IPS-18c (cell line): Measurements from ENCODE around the gene SPINT2.
"Not testable (repeated sequence)": the region's sequence is repeated elsewhere in the genome, so short reads cannot be mapped to it uniquely, and the experiment has no call there.

Experiments
- H3K4me3 ChIP-seq: 2 replicates; pipeline ENCODE4 v1.7.0; 2013; ENCODE audit warnings: low read depth, mild to moderate bottlenecking, low read length, moderate library complexity; ENCODE audit not compliant: insufficient read depth
- H3K9me3 ChIP-seq: one replicate; pipeline ENCODE4 v1.6.1; 2013; ENCODE audit warnings: mild to moderate bottlenecking, low read length, moderate library complexity; ENCODE audit not compliant: control insufficient read depth, insufficient read depth

SPINT2 gene

GRCh38 chr19:38264486-38265212, at the start of gene SPINT2:
Gene SPINT2, plus strand, starts transcription at chr19:38264573. Its CDS starts 320 bp downstream, at chr19:38264893.
- H3K4me3 ChIP-seq, result peak within 1 kb of the TSS; percentile 95

GRCh38 chr19:38216785-38217641, 47.4 kb upstream of the SPINT2 start:
- Histone ChIP-seq H3K4me3 (no peak overlapping the region), H3K9me3 (no peaks in the 10 kb centered on the region)

More at GRCh38 chr19:38264486-38265212, at the start of gene SPINT2:
- H3K9me3 ChIP-seq, result no peaks in the 10 kb centered on the region

GRCh38 chr19:38218204-38218603, 46.2 kb upstream of the SPINT2 start:
- Histone ChIP-seq H3K4me3 (no peak overlapping the region), H3K9me3 (no peaks in the 10 kb centered on the region)

- no peak overlapping the region for H3K4me3 ChIP-seq
- no peaks in the 10 kb centered on the region for H3K9me3 ChIP-seq
Observed at GRCh38 chr19:38219221-38219620, 45.2 kb upstream of the SPINT2 start.

GRCh38 chr19:38221421-38221820, 43.0 kb upstream of the SPINT2 start:
- H3K4me3 ChIP-seq, result no peak overlapping the region

GRCh38 chr19:38221919-38222830, 42.2 kb upstream of the SPINT2 start:
- Histone ChIP-seq H3K4me3 (no peak overlapping the region), H3K9me3 (peaks cover 2% of the 10 kb centered on the region)

More at GRCh38 chr19:38221421-38221820, 43.0 kb upstream of the SPINT2 start:
- peaks cover 2% of the 10 kb centered on the region for H3K9me3 ChIP-seq

GRCh38 chr19:38223119-38223523, 41.3 kb upstream of the SPINT2 start:
- peaks cover 2% of the 10 kb centered on the region for H3K9me3 ChIP-seq
- 0 out of 2 replicates have a peak overlapping the region, but pooled peaks have one; percentile 64 for H3K4me3 ChIP-seq

- Histone ChIP-seq H3K9me3 (peaks cover 2% of the 10 kb centered on the region), H3K4me3 (peak overlapping the region; percentile 64)
Observed at GRCh38 chr19:38223617-38224013, 40.8 kb upstream of the SPINT2 start.

GRCh38 chr19:38224014-38224862, 40.1 kb upstream of the SPINT2 start, which contains the start of gene DPF1:
Gene DPF1, minus strand, starts transcription at chr19:38224222. Its CDS starts 80 bp downstream, at chr19:38224142.
- Histone ChIP-seq H3K4me3 (peak within 1 kb of the TSS; percentile 64), H3K9me3 (peaks cover 2% of the 10 kb centered on the region)

- not testable (repeated sequence) for H3K4me3 ChIP-seq
Observed at GRCh38 chr19:38224863-38225218, 39.5 kb upstream of the SPINT2 start.

GRCh38 chr19:38227287-38228004, 36.9 kb upstream of the SPINT2 start:
- Histone ChIP-seq H3K9me3 (peaks cover 2% of the 10 kb centered on the region), H3K4me3 (peak overlapping the region; percentile 41)

More at GRCh38 chr19:38224863-38225218, 39.5 kb upstream of the SPINT2 start:
- H3K9me3 ChIP-seq, result not testable (repeated sequence)

GRCh38 chr19:38228005-38228377, 36.4 kb upstream of the SPINT2 start:
- H3K4me3 ChIP-seq, result peak overlapping the region; percentile 41
- H3K9me3 ChIP-seq, result peaks cover 2% of the 10 kb centered on the region

GRCh38 chr19:38228491-38229439, 35.6 kb upstream of the SPINT2 start:
- H3K4me3 ChIP-seq, result peak overlapping the region; percentile 81
- peaks cover 2% of the 10 kb centered on the region for H3K9me3 ChIP-seq

GRCh38 chr19:38229585-38230073, 34.7 kb upstream of the SPINT2 start:
- no peak overlapping the region; the same call in 1 of the 2 replicates for H3K4me3 ChIP-seq

More at GRCh38 chr19:38229585-38230073, 34.7 kb upstream of the SPINT2 start:
- H3K9me3 ChIP-seq, result peaks cover 2% of the 10 kb centered on the region
